GM12873 (cell line): ENCODE data around the gene C16orf92.

Source experiments
- CTCF ChIP-seq: IDR thresholded peaks from 2 replicates; pipeline ENCODE4 v1.5.1; 2012; ENCODE audit warnings: low read depth, mild to moderate bottlenecking, moderate library complexity, low read length, control low read depth; ENCODE audit not compliant: insufficient read depth; ENCODE audit errors: missing control alignments

Gene C16orf92

GRCh38 chr16:30018731-30019158 is 4.3 kb upstream of the C16orf92 start:
- TF ChIP-seq CTCF: no peak

- no peak for TF ChIP-seq CTCF
Measured at GRCh38 chr16:30023586-30023985, 588 bp downstream of the C16orf92 start.

GRCh38 chr16:30024451-30024850 is 1.5 kb downstream of the C16orf92 start:
- TF ChIP-seq CTCF: no peak

GRCh38 chr16:30025156-30025555 is 2.2 kb downstream of the C16orf92 start:
- TF ChIP-seq CTCF: no peak

- TF ChIP-seq CTCF: no peak
Measured at GRCh38 chr16:30025574-30025973, 2.6 kb downstream of the C16orf92 start.

GRCh38 chr16:30026449-30026848 is 3.5 kb downstream of the C16orf92 start:
- TF ChIP-seq CTCF: no peak

GRCh38 chr16:30027588-30028437 is 4.8 kb downstream of the C16orf92 start:
- no peak for TF ChIP-seq CTCF
